SU-DHL-6 (cell line): ENCODE measurements around the gene SLC4A8.

Source experiments
- H2AFZ ChIP-seq: fragments of 200-600 bp; sonication (generic); 2 replicates; pipeline ENCODE4 v1.6.1; 2014; ENCODE audit warnings: low read depth, mild to moderate bottlenecking, moderate library complexity, mixed read lengths, antibody characterized with exemption, low read length; ENCODE audit not compliant: severe bottlenecking
- H3F3A ChIP-seq: fragments of 200-600 bp; shearing (Covaris generic); 2 replicates; pipeline ENCODE4 v1.6.0; 2016; ENCODE audit warnings: antibody characterized with exemption, mild to moderate bottlenecking; ENCODE audit not compliant: insufficient read depth
- H3K27ac ChIP-seq: fragments of 200-600 bp; sonication (generic); 2 replicates; pipeline ENCODE4 v1.5.1; 2016; ENCODE audit warnings: low read depth, mild to moderate bottlenecking, low read length, moderate library complexity, mixed read lengths
- H3K27me3 ChIP-seq: fragments of 200-600 bp; sonication (generic), shearing (Covaris generic); 2 replicates; pipeline ENCODE4 v1.6.0; 2014; ENCODE audit warnings: mild to moderate bottlenecking, low read length
- H3K36me3 ChIP-seq: fragments of 200-600 bp; sonication (generic); 2 replicates; pipeline ENCODE4 v1.6.1; 2014; ENCODE audit warnings: mild to moderate bottlenecking, low read length, mixed read lengths
- H3K4me2 ChIP-seq: fragments of 300-600, 200-600 bp; shearing (Covaris generic), sonication (generic); 2 replicates; pipeline ENCODE4 v1.6.0; 2014; ENCODE audit warnings: low read length, low read depth, mild to moderate bottlenecking; ENCODE audit not compliant: poor library complexity, severe bottlenecking
- H3K4me3 ChIP-seq: fragments of 200-600 bp; sonication (generic); 2 replicates; pipeline ENCODE4 v1.5.1; 2014; ENCODE audit warnings: antibody characterized with exemption, low read length, mild to moderate bottlenecking, mixed read lengths; ENCODE audit not compliant: insufficient read depth, poor library complexity, severe bottlenecking
- H3K79me2 ChIP-seq: fragments of 200-600 bp; sonication (generic); 2 replicates; pipeline ENCODE4 v1.6.1; 2014; ENCODE audit warnings: mild to moderate bottlenecking, low read length, moderate library complexity; ENCODE audit not compliant: insufficient read depth
- H3K9ac ChIP-seq: fragments of 200-600 bp; sonication (generic); 2 replicates; pipeline ENCODE4 v1.7.0; 2014; ENCODE audit warnings: mild to moderate bottlenecking, low read length
- H3K9me2 ChIP-seq: fragments of 200-600 bp; sonication (generic); replicated peaks from 2 replicates; pipeline ENCODE4 v1.6.1; 2014; ENCODE audit warnings: low read length; ENCODE audit not compliant: insufficient read depth
- H3K9me3 ChIP-seq: fragments of 200-600 bp; sonication (generic); 2 replicates; pipeline ENCODE4 v1.6.1; 2014; ENCODE audit warnings: low read length, mixed read lengths; ENCODE audit not compliant: insufficient read depth
- H4K20me1 ChIP-seq: fragments of 200-600 bp; sonication (generic); 2 replicates; pipeline ENCODE4 v1.6.1; 2014; ENCODE audit warnings: low read depth, mild to moderate bottlenecking, antibody characterized with exemption, low read length, moderate library complexity, mixed read lengths
- EZH2phosphoT487 ChIP-seq: fragments of 200-600 bp; sonication (generic), shearing (Covaris generic); conservative IDR thresholded peaks from 2 replicates; pipeline ENCODE4 v1.6.1; 2018; ENCODE audit warnings: mild to moderate bottlenecking, antibody characterized with exemption, low read length, moderate library complexity, mixed read lengths
- TF ChIP-seq, protein P1 (sequence below): fragments of 200-600 bp; sonication (generic); IDR thresholded peaks from one replicate; pipeline ENCODE4 v1.5.1; 2017; ENCODE audit warnings: antibody characterized with exemption, mild to moderate bottlenecking, low read length, moderate library complexity; ENCODE audit not compliant: insufficient read depth, poor library complexity, severe bottlenecking

Gene SLC4A8

DNA sequence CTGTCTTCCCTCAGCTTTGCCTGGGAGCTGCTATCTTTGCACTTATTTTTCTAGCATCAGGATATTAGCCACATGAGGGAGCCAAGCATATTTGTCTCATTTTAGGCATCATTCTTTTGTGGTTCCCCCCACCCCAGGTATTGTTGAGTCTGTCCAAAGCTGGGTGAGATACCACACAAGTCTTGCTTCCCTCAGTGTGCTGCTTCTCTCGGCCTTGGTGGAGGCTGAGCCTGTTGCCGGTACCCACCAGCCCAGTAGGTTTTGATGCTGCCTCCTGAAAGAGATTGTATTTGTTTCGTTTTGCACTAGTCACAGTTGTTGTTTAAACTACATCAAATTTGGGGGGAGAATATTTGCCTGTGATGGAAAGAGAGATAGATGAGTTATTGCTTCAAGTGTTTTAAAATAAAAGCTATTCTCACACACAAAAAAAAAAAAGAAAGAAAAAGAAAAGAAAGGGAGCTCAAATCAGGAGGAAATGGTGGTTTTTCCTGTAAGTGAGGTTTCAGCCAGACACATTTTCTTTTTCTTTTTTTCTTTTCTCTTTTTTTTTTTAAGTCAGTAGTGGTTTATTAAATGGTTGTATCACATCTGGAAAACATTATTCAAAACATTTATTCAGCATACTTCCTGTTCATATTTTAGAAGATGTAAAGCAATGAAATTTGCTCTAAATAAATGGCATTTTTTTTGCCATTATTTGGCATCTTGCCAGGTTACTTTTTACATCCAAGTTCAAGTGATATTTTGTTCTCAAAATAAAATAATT lies 58.5 kb downstream of the SLC4A8 start:
- no peaks in the 10 kb centered on the region for H4K20me1 ChIP-seq
- H3K27me3 ChIP-seq, result no peaks in the 10 kb centered on the region
- no peak overlapping the region for H3K4me3 ChIP-seq
- H3K36me3 ChIP-seq, result no peaks in the 10 kb centered on the region
- H3F3A ChIP-seq, result no peaks in the 10 kb centered on the region
- no peak overlapping the region for H3K27ac ChIP-seq
- no peaks in the 10 kb centered on the region for H3K9me3 ChIP-seq
- no peak overlapping the region for H2AFZ ChIP-seq
- no peaks in the 10 kb centered on the region for H3K9me2 ChIP-seq
- TF ChIP-seq, protein P1, sequence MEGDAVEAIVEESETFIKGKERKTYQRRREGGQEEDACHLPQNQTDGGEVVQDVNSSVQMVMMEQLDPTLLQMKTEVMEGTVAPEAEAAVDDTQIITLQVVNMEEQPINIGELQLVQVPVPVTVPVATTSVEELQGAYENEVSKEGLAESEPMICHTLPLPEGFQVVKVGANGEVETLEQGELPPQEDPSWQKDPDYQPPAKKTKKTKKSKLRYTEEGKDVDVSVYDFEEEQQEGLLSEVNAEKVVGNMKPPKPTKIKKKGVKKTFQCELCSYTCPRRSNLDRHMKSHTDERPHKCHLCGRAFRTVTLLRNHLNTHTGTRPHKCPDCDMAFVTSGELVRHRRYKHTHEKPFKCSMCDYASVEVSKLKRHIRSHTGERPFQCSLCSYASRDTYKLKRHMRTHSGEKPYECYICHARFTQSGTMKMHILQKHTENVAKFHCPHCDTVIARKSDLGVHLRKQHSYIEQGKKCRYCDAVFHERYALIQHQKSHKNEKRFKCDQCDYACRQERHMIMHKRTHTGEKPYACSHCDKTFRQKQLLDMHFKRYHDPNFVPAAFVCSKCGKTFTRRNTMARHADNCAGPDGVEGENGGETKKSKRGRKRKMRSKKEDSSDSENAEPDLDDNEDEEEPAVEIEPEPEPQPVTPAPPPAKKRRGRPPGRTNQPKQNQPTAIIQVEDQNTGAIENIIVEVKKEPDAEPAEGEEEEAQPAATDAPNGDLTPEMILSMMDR, result no peak
- no peak for TF ChIP-seq EZH2phosphoT487
- peak overlapping the region; percentile 15 for H3K4me2 ChIP-seq
- no peak overlapping the region for H3K9ac ChIP-seq
- H3K79me2 ChIP-seq, result no peaks in the 10 kb centered on the region

DNA sequence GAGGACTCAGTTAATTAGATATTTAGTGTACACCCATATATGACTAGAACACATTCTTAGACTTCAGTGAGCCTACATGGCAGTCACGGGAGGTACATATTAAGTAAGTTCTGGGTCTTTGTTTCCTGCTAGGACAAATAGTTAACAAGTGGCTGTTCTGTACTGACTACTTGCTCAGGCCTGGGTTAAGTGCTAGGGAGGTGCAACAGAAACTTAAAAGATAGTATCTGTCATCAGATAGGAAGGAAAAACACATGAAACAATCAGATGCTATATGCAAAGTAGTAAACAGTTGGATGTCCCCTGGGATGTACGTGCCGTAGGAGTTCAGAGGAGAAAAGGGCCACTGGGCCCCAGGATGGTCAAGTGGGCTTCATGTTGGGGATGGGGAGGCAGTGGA lies 59.5 kb downstream of the SLC4A8 start:
- Histone ChIP-seq H3K27ac (no peak overlapping the region), H3K9me2 (no peaks in the 10 kb centered on the region), H3K79me2 (no peaks in the 10 kb centered on the region), H2AFZ (no peak overlapping the region), H4K20me1 (no peaks in the 10 kb centered on the region), H3K4me3 (no peak overlapping the region), H3K36me3 (no peaks in the 10 kb centered on the region), H3K4me2 (no peak overlapping the region), H3K27me3 (no peaks in the 10 kb centered on the region), H3K9me3 (no peaks in the 10 kb centered on the region), H3F3A (no peaks in the 10 kb centered on the region), H3K9ac (no peak overlapping the region)
- no peak for TF ChIP-seq EZH2phosphoT487
- TF ChIP-seq, protein P1, result no peak

DNA sequence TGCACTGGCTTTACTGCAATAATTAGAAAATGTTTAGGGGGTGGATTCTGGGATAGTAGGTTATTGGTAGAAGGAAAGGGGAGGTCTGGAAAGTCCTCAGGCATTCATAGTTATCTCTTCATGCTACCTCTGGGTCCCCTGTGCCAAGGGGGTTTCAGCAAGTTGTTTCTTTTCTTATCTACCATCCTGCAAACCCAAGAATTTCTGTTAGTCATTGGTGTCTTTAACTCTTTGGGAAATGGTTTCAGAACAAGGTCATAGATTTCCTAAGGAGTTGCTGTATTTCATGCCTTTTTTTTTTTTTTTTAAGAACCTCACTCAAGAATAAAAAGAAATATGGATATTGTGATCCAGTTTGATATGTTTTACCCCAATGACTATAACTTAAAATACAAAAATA lies 63.6 kb downstream of the SLC4A8 start:
- no peaks in the 10 kb centered on the region for H3F3A ChIP-seq
- H3K79me2 ChIP-seq, result no peaks in the 10 kb centered on the region
- no peak overlapping the region for H3K4me2 ChIP-seq
- H3K9me3 ChIP-seq, result no peaks in the 10 kb centered on the region
- no peak overlapping the region for H3K4me3 ChIP-seq
- no peaks in the 10 kb centered on the region for H3K27me3 ChIP-seq
- H3K9me2 ChIP-seq, result no peaks in the 10 kb centered on the region
- H4K20me1 ChIP-seq, result no peaks in the 10 kb centered on the region
- H3K27ac ChIP-seq, result no peak overlapping the region
- no peak overlapping the region for H2AFZ ChIP-seq
- TF ChIP-seq EZH2phosphoT487, result no peak
- TF ChIP-seq, protein P1, result no peak
- H3K9ac ChIP-seq, result no peak overlapping the region
- no peaks in the 10 kb centered on the region for H3K36me3 ChIP-seq
